NCI-H2227 (cell line): ENCODE data around the gene ANKK1.

Experiments
- DNase-seq: peaks from one replicate; lab custom pipeline; 2025; ENCODE audit not compliant: unreplicated experiment; lab: John Stamatoyannopoulos, UW

ANKK1 gene

DNA sequence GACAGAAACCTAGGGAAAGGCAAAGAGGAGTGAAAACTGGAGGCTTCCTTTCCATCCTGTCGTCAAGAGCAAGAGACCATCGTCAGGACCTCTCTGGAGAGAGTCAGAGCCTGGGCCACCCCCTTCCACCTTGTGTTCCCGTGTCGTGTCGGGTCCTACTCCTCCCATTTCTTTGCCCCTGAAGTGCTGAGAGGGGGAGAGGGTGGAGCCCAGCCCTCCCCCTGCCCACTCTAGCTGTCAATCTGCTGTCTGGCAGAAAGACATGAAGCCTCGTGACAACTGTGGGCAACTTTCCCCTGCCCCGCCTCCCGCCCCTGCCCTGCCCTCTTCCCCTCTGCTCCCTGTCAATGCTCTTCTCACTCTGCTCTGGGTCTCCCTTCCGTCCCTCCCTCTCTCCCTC, 20.6 kb downstream of the ANKK1 start:
- DNase-seq, result no peak

DNA sequence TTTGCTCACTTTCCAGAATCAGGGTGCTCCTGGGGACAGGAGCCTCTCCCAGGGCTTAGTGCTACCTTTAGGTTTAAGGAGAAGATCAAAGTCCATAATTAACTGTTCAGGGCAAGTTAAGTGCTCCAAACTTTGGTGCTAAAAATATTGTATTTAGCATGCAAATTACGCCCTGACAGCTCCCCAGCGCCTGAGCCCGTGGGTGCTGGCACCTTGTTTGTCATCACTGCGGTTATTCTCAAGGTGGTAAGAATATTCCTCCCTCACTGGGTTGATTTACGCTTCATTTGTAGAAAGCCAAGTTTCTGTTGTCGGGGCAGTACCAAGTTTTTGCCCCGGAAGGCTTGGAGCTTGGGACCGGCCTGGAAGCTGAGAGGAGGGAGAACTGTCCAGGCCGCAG, 21.3 kb downstream of the ANKK1 start:
- DNase-seq, result no peak

DNA sequence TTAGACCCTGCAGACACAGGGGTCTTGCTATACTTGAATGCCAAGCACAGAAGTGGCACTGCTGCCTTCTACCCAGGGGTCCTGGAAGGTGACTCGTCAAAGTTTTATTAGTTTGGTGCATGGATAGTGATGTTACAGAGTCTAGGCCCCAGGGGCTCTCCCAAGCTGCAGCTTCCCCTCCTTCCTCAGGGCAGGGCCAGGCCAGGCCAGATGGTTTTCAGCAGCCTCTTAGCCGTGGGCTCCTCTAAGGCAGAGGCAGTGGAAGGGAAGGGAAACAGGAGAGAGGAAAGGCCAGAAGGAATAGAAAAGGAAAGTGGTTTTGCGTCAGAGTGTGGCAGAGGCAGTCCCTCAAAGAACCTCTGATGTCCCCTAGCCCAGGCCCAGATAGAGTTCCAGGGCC, 21.9 kb downstream of the ANKK1 start:
- DNase-seq, result no peak

DNA sequence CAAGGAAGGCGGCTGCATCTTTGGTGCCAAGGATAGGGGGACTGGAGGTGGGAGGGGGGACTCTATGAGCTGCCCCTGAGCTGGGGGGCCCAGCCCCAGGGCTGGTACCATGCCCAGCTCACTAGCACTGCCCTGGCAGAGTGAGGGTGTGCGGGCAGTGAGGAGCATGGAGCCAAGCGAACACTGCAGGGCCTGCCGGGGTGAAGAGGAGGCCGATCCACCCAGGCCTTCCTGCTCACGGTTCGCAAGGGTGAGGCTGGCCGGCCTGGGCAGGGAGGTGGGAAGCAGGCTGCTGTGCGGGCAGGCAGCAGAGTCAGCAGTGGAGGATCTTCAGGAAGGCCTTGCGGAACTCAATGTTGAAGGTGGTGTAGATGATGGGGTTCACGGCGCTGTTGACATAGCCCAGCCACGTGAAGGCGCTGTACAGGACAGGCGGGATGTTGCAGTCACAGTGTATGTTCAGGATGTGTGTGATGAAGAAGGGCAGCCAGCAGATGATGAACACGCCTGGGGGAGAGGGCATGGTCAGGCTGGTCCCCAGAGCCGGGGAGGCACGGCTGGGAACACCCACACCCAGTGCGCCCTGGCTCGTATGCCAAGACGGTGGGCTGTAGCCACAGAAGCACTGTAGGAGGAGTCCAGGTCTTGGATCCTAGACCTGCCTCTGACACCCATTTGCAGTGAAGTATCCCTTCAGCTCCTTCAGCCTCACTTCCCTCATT, 23.0 kb downstream of the ANKK1 start:
- DNase-seq, result no peak

DNA sequence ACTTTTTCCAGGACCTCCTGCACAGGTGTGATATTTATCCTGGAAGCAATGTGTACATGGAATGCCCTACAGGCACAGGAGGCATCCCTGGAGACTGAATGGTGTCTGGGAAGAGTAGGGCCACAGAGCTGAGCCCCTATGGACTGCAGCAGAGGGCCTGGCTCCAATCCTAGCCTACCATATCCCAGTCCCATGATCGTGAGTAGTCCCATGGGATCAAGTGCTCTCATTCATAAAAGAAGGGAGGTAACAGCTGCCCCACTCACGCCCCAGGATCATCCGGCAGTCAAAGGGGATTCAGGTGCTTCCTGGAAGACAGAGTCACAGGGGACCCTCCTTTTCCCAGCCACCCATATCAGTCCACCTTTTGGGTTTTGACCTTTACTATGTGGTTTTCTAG, 24.0 kb downstream of the ANKK1 start:
- DNase-seq, result no peak

DNA sequence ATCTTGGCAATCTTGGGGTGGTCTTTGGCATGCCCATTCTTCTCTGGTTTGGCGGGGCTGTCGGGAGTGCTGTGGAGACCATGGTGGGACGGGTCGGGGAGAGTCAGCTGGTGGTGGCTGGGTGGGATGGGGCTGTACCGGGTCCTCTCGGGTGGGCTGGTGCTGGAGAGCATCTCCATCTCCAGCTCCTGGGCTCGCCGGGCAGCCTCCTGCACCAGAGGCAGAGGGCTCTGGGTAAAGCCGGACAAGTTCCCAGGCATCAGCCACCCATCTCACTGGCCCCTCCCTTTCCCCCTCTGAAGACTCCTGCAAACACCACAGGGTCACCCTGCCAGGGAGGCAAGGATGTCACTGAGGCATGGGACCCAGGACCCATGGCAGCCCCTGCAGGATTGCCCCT, 25.1 kb downstream of the ANKK1 start:
- no peak for DNase-seq

DNA sequence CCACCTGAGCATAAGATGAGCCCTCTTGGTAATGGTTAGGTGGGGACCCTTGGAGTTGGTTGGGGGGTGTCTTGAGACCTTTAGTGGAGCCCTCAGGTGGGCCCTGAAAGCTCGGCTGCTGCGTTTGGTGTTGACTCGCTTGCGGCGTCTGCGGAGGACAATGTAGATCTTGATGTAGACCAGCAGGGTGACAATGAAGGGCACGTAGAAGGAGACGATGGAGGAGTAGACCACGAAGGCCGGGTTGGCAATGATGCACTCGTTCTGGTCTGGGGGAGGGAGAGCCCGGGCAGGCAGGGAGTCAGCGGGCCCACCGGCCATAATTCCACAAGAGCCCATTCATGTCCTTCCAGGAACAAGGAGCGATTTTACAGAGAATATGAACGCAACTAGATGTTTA, 27.8 kb downstream of the ANKK1 start:
- no peak for DNase-seq

DNA sequence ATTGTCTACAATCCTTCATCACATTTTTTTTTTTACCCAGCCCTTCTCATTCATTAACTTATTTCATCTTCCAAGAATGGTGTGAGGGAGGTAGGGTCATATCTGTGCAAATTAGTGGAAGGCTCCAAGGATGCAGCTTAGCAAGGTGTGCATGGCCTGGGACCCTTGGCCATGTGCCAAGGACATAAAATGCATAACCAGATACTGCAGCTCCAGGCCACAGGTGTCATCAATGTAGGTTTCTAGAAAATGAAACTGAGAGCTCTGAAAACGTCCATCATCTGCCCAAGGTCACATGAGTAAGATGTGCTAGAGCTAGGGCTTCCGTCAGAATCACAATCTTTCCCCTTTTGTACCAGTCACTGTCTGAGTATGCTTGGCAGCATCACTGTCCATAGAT, 29.8 kb downstream of the ANKK1 start:
- DNase-seq, result no peak

DNA sequence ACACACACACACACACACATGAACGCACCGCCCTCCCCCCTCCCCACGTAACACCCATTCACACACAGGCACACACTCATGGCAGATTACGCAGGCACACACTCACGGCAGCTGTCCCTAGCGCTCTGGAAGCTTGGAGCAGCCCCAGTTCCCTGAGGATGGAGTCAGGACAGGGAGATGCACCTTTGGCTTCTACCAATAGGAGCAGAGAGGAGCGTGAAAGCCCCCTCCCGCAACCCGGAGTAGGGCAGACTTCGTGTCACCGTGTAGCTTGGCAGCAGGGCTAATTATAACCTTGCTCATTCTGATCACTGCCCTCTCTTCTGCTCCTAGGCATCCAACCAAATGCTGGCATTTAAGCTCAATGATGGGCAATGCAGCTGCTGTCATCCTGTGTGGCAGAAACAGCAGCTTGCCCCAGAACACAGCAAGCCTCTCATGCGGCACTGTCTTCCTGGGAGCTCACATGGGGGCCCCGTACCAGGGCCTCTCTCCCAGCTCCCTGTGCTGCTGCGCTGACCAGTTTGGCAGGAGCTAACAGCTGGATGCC, 31.9 kb downstream of the ANKK1 start:
- peak; percentile 75 for DNase-seq

DNA sequence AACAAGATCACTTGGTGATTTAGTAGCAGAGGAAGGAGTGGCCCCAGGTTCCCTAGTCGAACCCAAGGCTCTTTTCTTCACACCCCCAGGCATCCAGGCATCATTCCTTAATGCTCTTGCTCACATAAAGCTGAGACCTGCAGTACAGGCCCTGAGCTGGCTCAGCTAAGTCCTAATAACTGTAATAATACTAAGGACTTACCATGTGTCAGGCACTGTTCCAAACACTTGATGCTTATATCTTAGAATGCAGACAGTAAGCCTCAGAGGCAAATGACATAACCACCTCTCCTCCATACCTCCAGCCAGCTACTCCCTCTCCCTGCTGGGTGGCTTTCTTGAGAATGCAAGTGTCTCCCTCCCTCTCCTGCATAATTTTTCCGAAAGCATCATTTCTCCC, 33.2 kb downstream of the ANKK1 start:
- no peak for DNase-seq

DNA sequence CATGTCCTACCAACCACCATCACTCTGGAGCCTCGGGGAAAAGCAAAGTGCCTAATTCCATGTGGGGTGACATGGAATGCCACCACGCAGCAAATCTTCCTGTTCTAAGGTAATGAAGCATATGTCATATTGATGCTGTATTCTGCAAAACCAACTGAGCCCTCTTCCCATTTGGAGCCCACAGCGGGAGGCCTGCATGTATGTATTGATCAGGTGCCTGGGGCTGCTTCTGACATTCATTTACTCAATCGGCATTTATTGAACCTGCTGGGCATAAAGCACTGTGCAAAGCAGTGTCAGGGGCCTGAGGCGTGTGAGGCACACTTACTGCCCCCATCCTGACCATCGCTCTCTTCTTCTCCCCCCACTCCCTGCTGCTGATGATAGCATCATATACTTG, 39.1 kb downstream of the ANKK1 start:
- no peak for DNase-seq

DNA sequence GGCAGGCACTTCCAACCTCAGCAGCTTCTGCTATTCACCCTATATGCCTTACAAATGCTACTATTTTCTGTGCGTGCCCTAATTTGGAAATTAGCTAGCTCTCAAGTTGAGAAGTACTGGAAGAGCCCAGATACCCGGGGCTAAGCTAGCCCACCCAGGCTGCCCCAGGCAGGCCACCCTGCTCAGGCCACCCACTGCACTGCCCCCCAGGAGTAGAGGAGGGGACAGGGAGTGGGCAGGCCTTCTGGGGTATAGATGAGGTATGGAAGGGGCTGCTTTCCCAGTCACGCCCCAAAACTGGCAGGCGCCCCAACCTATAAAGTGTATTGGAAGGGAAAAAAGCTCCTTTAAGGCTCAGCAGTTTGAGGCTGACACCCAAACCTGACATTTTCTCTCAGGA, 44.2 kb downstream of the ANKK1 start:
- DNase-seq, result no peak

DNA sequence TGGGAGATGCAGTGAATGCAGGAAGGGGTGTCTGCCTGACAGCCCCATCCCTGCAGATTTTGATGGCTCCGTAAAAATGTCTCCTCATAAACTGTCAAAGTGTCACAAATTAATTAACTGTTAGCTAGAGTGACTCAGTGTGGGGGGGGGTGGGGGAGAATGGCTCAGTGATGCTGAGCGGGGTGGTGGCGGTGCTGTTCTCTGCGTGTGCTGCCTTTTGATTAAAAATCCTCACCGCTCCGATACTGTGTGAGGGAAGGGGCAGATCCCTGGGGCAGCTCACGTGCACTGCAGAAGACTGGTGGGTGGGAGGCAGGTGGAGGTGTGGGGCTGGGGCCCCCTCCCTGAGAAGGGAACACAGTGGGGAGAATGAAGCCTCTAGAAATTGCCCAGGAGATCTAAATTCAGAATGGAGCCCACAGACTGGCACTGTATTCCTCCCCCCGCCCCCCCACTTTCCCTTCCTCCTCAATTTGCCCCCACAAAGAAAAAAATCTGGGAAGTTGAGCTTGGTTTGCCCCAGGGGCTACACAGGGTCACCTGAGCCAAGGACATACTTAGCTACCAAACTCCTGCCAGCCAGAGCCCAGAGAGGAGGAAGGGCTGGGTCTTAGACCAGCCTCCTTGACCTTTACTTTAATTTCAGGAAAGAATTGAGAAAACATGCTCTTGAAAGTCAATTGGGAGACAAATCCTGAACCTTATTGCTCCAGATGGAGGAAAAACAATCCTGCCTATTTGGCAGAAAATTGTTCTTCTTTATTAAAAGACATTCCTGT, 47.8 kb downstream of the ANKK1 start:
- DNase-seq, result no peak

DNA sequence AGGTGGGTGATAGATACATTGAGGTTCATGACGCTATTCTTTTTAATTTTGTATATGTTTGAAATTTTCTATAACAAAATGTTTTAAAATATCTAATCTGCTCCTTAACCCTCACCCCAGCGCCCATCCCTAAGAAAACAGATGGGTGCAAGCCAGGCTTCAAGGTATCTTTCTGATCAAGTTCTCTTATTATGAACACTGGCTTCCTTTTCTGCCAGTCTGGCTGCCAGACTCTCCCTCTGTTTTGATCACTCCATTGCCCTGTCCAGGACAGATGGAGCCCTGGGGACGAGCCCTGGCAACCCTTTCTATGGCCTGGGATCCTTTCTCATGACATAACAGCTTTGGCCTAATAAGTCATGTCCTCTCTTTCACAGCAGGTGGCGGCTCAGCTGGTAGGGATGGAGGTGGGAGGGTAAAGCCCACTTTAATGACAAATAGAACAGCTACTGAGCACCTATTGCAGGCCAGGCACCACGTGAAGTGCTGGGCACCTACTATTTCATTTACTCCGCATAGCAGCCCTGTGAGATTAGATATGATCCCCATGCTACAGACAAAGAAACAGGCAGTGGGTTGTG, 49.2 kb downstream of the ANKK1 start:
- DNase-seq, result no peak

DNA sequence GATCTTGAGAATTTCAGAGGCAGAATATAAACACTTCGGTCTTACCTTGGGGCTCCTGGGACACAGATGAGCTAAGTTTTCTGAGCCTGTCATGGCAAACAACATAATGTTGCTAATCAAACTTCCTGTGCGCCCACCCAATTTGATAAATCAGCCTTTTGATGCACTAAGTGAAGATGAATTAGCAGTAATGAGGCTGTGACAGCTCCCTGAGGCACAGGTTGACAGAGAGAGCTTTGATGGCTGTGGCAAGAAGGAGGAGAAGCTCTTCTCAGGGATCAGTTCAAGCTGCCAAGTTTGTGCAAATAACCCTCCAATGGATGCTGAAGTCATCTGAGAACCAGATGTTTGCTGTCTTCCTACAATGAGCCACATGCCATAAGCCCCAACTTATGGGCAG, 53.2 kb downstream of the ANKK1 start:
- no peak for DNase-seq

DNA sequence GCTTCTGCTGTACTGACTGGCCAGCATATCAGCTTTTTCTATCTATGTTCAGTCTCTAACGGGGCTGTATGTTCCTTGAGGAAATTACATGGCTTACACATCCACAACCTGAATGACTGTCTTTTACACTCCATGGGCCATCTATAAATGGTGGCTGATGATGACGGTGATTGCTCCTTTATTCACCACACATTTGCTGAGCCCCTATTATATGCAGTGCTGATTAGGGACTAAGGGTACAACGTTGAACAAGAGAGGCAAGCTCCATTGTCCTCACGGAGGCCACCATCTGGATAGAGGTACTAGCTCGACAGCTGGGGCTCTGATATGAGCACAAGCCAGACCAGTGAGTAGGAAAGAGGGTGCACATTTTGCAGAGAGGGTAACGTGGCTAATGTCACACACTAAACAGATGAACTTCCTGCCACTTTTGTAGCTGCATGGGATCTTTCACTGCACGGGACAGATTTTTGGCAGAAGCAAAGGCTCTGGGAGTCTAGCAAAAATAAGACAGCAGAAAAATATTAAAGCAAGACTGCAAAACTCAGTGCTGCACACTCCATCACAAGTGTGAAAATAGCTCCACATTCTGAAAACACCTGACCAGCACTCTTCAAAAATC, 57.0 kb downstream of the ANKK1 start:
- peak; percentile 46 for DNase-seq

DNA sequence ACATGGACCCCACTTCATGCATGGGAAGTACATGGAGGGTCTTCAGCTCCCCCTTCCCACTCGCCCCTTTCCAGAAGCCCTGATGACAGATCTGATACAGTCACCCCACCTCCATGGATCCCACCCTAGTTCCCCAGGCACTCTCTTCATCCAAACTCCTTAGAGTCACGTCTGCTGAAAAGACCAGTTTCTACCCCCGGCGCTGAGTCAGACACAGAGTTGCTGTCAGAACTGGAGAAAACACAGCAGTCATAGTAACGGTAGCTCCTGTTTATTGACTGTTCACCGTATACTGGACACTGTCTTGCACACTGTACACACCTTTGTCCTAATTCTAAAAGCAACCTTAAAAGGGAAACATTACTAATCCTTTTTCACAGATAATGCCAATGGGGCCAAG, 58.5 kb downstream of the ANKK1 start:
- no peak for DNase-seq

DNA sequence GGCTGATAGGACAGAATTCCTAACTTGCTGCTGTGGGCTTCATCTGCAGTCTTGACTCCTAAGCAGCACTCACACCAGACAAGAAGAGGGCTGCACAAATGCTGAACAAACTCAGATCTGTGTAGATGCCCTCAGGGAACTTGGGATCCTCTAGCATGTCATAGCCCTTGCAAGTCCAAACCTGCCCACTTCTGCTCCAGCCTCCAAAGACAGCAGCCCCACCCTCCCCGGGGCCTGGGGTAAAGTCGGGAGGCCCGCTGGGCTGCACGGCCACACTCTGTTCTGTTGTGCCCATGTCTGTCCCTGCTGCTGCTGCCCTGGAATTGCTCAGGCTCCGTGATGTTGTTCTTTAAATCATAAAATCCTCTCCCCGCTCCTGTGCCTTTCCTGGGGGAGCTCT, 59.4 kb downstream of the ANKK1 start:
- no peak for DNase-seq

DNA sequence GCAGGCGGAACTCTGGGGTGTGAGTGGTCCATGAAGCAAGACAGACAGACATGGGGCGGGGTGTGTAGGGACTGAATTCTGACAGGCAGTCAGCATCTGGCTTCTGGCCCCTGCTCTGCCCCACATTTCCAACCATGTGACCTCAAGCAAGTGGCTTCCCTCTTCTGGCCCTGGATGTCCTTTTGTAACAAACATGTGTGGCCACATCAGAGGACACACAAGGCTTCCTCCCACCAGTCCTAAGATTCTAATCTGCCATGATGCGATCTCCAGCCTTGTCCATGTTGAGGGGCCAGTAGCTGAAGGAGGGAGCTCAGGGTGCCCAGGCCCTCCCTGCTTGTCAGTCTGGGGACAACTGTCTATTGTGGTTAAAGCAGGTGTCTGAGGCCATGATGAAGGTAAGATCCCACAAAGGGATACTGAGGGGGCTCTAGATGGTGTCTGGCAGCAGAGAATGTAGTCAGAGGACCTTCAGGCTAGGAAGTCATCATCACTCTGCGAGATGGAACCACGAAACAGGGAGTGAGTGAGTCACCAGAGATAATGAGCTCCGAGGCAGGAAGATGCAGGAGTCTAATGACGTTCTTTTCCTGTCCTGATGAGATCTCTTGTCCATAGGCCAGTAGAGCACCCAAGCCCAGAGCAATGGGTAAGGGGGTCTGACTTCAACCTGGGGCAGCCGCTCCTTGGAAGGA, 60.2 kb downstream of the ANKK1 start:
- no peak for DNase-seq

DNA sequence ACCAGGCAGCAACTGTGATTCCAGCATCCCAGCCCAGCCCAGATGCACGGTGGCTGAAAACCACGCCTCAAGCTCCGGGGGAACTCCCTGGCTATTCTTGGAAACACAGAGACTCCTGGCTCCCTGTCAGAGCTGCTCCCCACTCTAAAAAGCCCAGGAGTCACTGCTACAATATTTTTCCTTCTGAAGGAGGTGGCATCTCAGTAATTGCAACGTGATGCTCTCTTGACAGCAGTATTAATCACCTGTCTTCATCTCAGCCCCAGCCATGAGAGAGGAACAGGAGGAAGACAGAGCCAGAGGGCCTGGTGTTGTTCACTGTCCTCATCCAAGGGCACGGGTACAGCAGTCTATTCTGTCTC, 60.7 kb downstream of the ANKK1 start:
- peak; percentile 15 for DNase-seq

DNA sequence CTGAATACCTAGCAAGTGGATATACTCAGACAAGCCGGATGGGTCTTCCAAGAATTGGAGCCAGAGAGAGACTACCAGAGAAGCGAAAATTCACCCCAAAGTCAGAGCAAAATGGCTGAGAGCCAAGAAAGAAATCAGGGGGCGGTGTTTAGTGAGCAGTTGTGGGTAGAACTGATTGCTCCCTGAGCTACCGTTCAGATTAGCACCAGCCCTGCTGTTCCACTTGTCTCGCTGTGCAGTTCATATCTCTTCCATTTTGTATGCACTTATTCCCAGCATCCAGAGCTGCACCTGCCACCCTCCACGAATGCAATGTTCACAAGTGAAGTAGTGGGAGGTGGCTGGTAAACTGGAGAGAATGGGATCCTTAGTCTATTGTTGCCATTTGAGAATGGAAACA, 62.2 kb downstream of the ANKK1 start:
- no peak for DNase-seq
